Type B pancreatic cell (in vitro differentiated cells): ENCODE results near the gene ZNF790. TPM values are rescaled to one million over a fixed set of nuclear protein-coding genes. Genes with fewer than 3 reads are reported as not detected.
"Not testable (repeated sequence)": the region's sequence is repeated elsewhere in the genome, so short reads cannot be mapped to it uniquely, and the experiment has no call there.

Source experiments
- DNase-seq: peaks from one replicate; pipeline ENCODE4 v3.0.0; 2021; ENCODE audit warnings: mixed read lengths; ENCODE audit not compliant: unreplicated experiment; ENCODE audit errors: extremely low spot score
- H3K27ac Mint-ChIP-seq: 2 replicates; pipeline ENCODE4 v1.8.0; 2021; ENCODE audit warnings: mild to moderate bottlenecking, mixed read lengths
- H3K27me3 Mint-ChIP-seq: 2 replicates; pipeline ENCODE4 v1.8.0; 2021; ENCODE audit warnings: mixed read lengths
- H3K36me3 Mint-ChIP-seq: 2 replicates; pipeline ENCODE4 v1.8.0; 2021; ENCODE audit warnings: mixed read lengths
- H3K4me1 Mint-ChIP-seq: one replicate; pipeline ENCODE4 v1.8.0; 2021; ENCODE audit warnings: mixed read lengths; ENCODE audit not compliant: unreplicated experiment
- H3K4me3 Mint-ChIP-seq: 2 replicates; pipeline ENCODE4 v1.8.0; 2021; ENCODE audit warnings: mild to moderate bottlenecking, mixed read lengths
- H3K9me3 Mint-ChIP-seq: 2 replicates; pipeline ENCODE4 v1.8.0; 2021; ENCODE audit warnings: mixed read lengths
- CTCF ChIP-seq: fragments of 200-600 bp; sonication (generic); conservative IDR thresholded peaks from 2 replicates; pipeline ENCODE4 v1.5.0; 2021; ENCODE audit warnings: antibody characterized with exemption, mild to moderate bottlenecking
- total RNA-seq: library from RNA; stranded (reverse); gene quantifications from 2 replicates; pipeline ENCODE4 v1.2.1, GENCODE V29; 2021; ENCODE audit warnings: low replicate concordance

The ZNF790 gene
- total RNA-seq, 1 donor from 2014 or later, result 10.1 TPM

GRCh38 chr19:36821758-36822157 is 16.4 kb downstream of the ZNF790 start:
- H3K4me1 Mint-ChIP-seq, result no peaks in the 10 kb centered on the region

GRCh38 chr19:36819130-36819630 is 19.0 kb downstream of the ZNF790 start:
- no peaks in the 10 kb centered on the region for H3K27me3 Mint-ChIP-seq
- H3K9me3 Mint-ChIP-seq, result peaks cover 20% of the 10 kb centered on the region
- no peak overlapping the region for H3K27ac Mint-ChIP-seq
- H3K4me1 Mint-ChIP-seq, result no peaks in the 10 kb centered on the region
- H3K4me3 Mint-ChIP-seq, result no peak overlapping the region
- TF ChIP-seq CTCF, result no peak
- no peak for DNase-seq
- H3K36me3 Mint-ChIP-seq, result peaks cover 59% of the 10 kb centered on the region

More at GRCh38 chr19:36821758-36822157, 16.4 kb downstream of the ZNF790 start:
- H3K27ac Mint-ChIP-seq, result no peak overlapping the region
- peaks cover 31% of the 10 kb centered on the region for H3K9me3 Mint-ChIP-seq
- peaks cover 72% of the 10 kb centered on the region for H3K36me3 Mint-ChIP-seq
- DNase-seq, result no peak
- no peaks in the 10 kb centered on the region for H3K27me3 Mint-ChIP-seq
- TF ChIP-seq CTCF, result no peak
- H3K4me3 Mint-ChIP-seq, result no peak overlapping the region

- no peak for TF ChIP-seq CTCF
- Mint-ChIP-seq H3K27me3 (no peaks in the 10 kb centered on the region), H3K4me1 (no peaks in the 10 kb centered on the region), H3K9me3 (peaks cover 16% of the 10 kb centered on the region), H3K27ac (no peak overlapping the region), H3K36me3 (peaks cover 44% of the 10 kb centered on the region), H3K4me3 (no peak overlapping the region)
- no peak for DNase-seq
Observed at GRCh38 chr19:36807029-36807428, 31.2 kb downstream of the ZNF790 start.

GRCh38 chr19:36805364-36805763 is 32.8 kb downstream of the ZNF790 start:
- Mint-ChIP-seq H3K4me3 (no peak overlapping the region), H3K27ac (no peak overlapping the region), H3K36me3 (peaks cover 33% of the 10 kb centered on the region), H3K9me3 (peaks cover 16% of the 10 kb centered on the region), H3K4me1 (no peaks in the 10 kb centered on the region), H3K27me3 (no peaks in the 10 kb centered on the region)
- TF ChIP-seq CTCF, result no peak
- no peak for DNase-seq

GRCh38 chr19:36797786-36798108 is 40.4 kb downstream of the ZNF790 start:
- Mint-ChIP-seq H3K9me3 (peaks cover 14% of the 10 kb centered on the region), H3K36me3 (peaks cover 16% of the 10 kb centered on the region), H3K4me3 (peak overlapping the region; percentile 89), H3K27me3 (no peaks in the 10 kb centered on the region), H3K4me1 (no peaks in the 10 kb centered on the region), H3K27ac (peak overlapping the region; percentile 90)
- DNase-seq, result no peak
- no peak for TF ChIP-seq CTCF

GRCh38 chr19:36796714-36796992 is 41.5 kb downstream of the ZNF790 start:
- Mint-ChIP-seq H3K27me3 (no peaks in the 10 kb centered on the region), H3K9me3 (peaks cover 21% of the 10 kb centered on the region), H3K36me3 (peaks cover 18% of the 10 kb centered on the region), H3K4me1 (no peaks in the 10 kb centered on the region), H3K27ac (no peak overlapping the region), H3K4me3 (no peak overlapping the region)
- DNase-seq, result no peak
- TF ChIP-seq CTCF, result no peak

GRCh38 chr19:36791420-36792141 is 46.6 kb downstream of the ZNF790 start:
- H3K9me3 Mint-ChIP-seq, result peaks cover 17% of the 10 kb centered on the region
- not testable (repeated sequence) for H3K4me3 Mint-ChIP-seq, H3K27me3 Mint-ChIP-seq

More at GRCh38 chr19:36791420-36792141, 46.6 kb downstream of the ZNF790 start:
- DNase-seq, H3K4me1 Mint-ChIP-seq, H3K27ac Mint-ChIP-seq, H3K36me3 Mint-ChIP-seq: not testable (repeated sequence)
